ENCODE data around the gene IPO5.

IPO5 gene

DNA sequence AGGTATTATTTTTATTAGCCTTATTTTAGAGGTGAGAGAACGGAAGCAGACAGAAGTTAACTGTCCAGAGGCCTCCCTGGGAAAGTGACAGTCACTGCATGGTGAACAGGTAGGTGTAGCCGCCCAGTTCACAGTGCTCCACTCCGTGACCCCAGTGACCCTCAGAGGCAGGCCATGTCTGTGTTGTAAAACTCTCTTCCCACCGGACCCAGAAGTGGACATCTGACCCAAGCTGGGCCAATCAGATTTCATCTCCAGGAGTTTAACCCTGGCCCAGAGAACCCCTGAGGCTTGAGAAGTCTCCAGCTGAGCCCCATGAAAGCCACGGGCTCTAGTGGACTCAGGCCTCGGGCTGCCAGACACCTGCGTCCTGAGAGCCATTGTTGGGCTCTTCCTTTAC, 105.8 kb downstream of the IPO5 start:
- DNase-seq (ENCODE audit: low read depth): no peak

DNA sequence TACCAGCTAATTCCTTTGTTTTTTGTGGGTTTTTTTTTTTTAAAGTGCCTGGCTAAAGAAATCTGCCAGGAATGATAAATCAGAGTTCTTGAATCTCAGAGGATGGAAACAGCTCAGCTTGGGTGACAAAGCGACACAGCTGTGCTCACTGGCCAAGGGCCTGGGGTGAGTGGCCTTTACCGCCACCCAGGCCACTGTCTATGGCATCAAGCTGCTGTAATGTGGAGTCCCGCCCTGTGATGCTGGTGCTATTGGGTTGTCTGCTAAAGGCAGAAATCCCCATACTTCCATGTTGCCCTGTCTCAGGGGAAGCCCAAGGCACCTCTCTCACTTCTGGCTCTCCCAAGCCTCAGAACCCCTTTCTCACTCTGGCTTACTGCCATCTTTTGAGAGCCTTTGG, 106.8 kb downstream of the IPO5 start:
- DNase-seq (ENCODE audit: low read depth): no peak

DNA sequence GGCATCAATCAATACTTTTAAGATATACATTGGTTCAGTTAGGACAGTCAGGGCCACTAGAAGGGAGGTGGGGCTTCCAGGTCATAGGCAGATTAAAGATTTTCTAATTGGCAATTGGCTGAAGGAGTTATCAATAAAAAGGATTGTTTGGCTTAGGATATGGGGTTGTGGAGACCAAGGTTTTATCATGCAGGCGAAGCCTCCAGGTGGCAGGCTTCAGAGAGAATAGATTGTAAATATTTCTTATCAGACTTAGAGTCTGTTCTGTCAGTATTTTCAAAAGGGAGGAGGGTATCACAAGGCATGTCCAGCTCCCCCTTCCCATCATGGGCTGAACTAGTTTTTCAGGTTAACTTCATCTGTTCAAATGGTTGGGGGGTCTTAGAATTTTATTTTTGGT, 112.0 kb downstream of the IPO5 start:
- no peak for DNase-seq (ENCODE audit: low read depth)

DNA sequence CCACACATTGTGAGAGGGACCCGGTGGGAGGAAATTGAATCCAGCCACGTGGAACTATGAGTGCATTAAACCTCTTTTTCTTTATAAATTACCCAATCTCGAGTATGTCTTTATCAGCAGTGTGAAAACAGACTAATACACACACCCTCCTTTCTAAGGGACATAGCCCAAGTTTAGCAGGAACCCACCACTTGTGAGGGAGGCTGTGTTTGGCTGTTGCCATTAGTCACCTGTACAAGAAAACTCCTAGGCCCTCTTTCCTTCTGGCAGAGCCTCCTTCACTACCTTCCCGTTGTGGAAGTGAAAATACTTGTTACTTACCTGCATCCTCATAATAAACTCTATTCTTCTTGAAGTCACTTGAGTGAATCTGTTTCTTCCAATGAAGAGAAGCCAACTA, 113.2 kb downstream of the IPO5 start:
- DNase-seq (ENCODE audit: low read depth): no peak

DNA sequence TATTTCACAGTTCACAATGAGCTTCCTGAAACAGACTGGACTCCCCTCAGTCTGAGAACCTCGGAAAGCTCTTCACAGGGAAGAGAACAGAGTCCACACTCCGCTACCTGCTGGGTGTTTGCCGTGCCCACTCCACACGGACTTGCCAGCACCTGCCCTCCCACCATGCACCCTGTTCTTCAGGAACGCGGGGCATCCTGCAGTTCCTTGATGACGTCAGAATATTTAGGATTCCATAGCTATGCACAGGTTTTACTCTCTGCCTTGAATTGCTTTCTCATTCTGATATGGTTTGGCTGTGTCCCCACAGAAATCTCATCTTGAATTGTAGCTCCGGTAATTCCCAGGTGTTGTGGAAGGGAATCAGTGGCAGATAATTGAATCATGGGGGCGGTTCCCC, 115.0 kb downstream of the IPO5 start:
- DNase-seq (ENCODE audit: low read depth): no peak

DNA sequence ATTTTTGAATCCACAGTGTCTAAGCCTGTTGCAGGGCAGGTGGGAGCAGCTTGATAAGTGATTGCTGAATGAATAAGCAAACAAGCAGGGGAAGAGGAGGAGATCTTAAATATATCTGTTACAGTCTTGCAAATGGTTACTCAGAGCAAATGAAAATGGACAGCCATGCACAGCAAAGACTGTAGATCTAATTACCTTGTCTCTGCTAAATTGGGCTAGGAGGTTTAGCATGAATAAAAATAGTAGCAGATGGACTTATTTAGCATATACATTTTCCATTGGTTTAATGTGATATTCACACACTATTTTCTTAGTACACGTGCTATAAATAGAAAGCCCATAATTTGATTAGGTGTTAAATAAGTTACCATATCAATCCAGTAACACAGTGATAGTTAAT, 116.5 kb downstream of the IPO5 start:
- no peak for DNase-seq (ENCODE audit: low read depth)

DNA sequence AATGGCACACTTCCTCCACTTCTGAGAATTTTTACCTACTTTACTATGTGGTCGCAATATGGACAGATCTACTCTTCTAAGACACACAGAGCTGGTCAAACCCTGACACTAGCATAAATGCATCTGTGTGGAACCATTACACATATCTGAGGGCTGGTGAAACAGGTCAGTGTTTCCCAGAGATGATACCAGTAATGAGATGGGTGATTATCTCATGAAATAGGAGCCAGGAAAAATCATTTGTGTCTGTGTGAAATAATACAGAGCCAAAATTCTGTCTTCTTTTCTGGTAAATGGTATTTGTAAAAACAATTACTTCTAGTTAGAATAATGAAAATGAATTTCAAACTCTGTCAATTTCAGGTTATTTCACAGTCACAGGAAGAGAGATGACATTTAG, 117.8 kb downstream of the IPO5 start:
- no peak for DNase-seq (ENCODE audit: low read depth)

DNA sequence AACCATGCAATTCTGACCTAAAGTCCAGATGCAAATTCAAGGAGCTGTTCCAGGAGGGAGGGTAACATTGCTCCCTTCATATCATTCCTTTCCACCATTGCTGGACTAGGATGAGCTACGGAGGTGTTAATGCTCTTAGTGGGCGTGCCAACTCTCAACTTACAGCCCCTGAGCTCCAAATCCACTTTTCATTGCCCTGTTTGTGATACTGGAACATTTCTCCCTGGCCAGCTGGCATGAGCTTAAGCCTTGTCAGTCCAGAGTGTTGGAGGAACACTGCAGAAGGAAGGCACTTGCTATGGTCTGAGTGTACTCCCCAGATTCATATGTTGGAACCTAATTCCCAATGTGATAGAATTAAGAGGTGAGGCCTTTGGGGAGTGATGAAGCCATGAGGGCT, 119.0 kb downstream of the IPO5 start:
- DNase-seq (ENCODE audit: low read depth): no peak
